Endothelial cell of umbilical vein (primary cell): Measurements from ENCODE around the gene CORO7. TPM values are rescaled to one million over a fixed set of nuclear protein-coding genes. Genes with fewer than 3 reads are reported as not detected.
A peak's percentile ranks its signal among the peaks of the same experiment; 100 is the strongest.

Experiments used
- BruUV-seq: library from RNA; stranded (reverse); fragments of 400-500 nt; replicated peaks from 2 replicates; lab custom pipeline; 2021; lab: Mats Ljungman, UMichigan
- CTCF ChIA-PET: fragments of 300-600, 350-600 bp; sonication (Branson Sonifier 250); formaldehyde crosslinking; loops from one replicate; lab custom pipeline; 2021; ENCODE audit warnings: antibody characterized with exemption, inconsistent platforms; lab: Charles Lee
- POLR2A ChIA-PET: fragments of 300-600, 350-600 bp; sonication (Branson Sonifier 250); formaldehyde crosslinking; loops from one replicate; lab custom pipeline; 2021; ENCODE audit warnings: antibody characterized with exemption, inconsistent platforms; lab: Charles Lee
- DNase-seq: peaks from one replicate; pipeline ENCODE4 v3.0.0-alpha.2; 2011; ENCODE audit warnings: low read depth, low spot score
- FAIRE-seq: peaks from 2 replicates; lab custom pipeline; 2011; peaks lifted over from hg19 to GRCh38; lab: Jason Lieb, UNC
- H2AFZ ChIP-seq: 2 replicates; pipeline ENCODE4 v1.6.0; 2012; ENCODE audit warnings: low read depth, low read length, control low read depth, inconsistent platforms
- H3K27ac ChIP-seq: 2 replicates; pipeline ENCODE4 v1.5.1; 2011; ENCODE audit warnings: low read depth, mild to moderate bottlenecking, control low read depth, low read length, moderate library complexity; ENCODE audit not compliant: insufficient read depth
- H3K27me3 ChIP-seq, 2 experiments: 2 replicates each; pipeline versions ENCODE4 v1.6.0 to v1.6.1; 2011; ENCODE audit warnings: low read length in 2 of 2, mixed read lengths in 1 of 2; ENCODE audit not compliant: control insufficient read depth in 2 of 2, insufficient read depth in 2 of 2
- H3K36me3 ChIP-seq, 2 experiments: 2 replicates in 1 of 2; 3 replicates in 1 of 2; pipeline ENCODE4 v1.5.1; 2011; ENCODE audit warnings: low read length in 2 of 2, mild to moderate bottlenecking in 1 of 2, moderate library complexity in 1 of 2; ENCODE audit not compliant: control insufficient read depth in 2 of 2, insufficient read depth in 2 of 2; ENCODE audit errors: extremely low read depth in 1 of 2
- H3K4me1 ChIP-seq: 3 replicates; pipeline ENCODE4 v1.5.1; 2011; ENCODE audit warnings: mild to moderate bottlenecking, low read length; ENCODE audit not compliant: control insufficient read depth, insufficient read depth; ENCODE audit errors: extremely low read depth
- H3K4me2 ChIP-seq: 2 replicates; pipeline ENCODE4 v1.6.1; 2011; ENCODE audit warnings: low read length, control low read depth, mixed read lengths; ENCODE audit not compliant: insufficient read depth
- H3K4me3 ChIP-seq, 3 experiments: fragments of 200-600 bp in 1 of 3; sonication (generic), shearing (Covaris generic) in 1 of 3; replicated peaks in 1 of 3; 2 replicates each; pipeline ENCODE4 v1.5.1; 2011 to 2016; ENCODE audit warnings: control low read depth in 3 of 3, low read length in 3 of 3, mild to moderate bottlenecking in 2 of 3, inconsistent platforms in 1 of 3, low read depth in 1 of 3, moderate library complexity in 1 of 3; ENCODE audit not compliant: insufficient read depth in 1 of 3
- H3K79me2 ChIP-seq: 2 replicates; pipeline ENCODE4 v1.6.0; 2012; ENCODE audit warnings: low read length, inconsistent platforms; ENCODE audit not compliant: control insufficient read depth, insufficient read depth
- H3K9ac ChIP-seq: replicated peaks from 2 replicates; pipeline ENCODE3; 2011; ENCODE audit warnings: low read length, control low read depth; ENCODE audit not compliant: insufficient read depth; ENCODE audit errors: extremely low read depth
- H3K9me1 ChIP-seq: replicated peaks from 3 replicates; pipeline ENCODE4 v1.6.0; 2011; ENCODE audit warnings: mild to moderate bottlenecking, low read length; ENCODE audit not compliant: control insufficient read depth, insufficient read depth; ENCODE audit errors: extremely low read depth
- H3K9me3 ChIP-seq: replicated peaks from 2 replicates; pipeline ENCODE4 v1.5.1; 2012; ENCODE audit warnings: low read length, inconsistent platforms; ENCODE audit not compliant: control insufficient read depth, insufficient read depth
- H4K20me1 ChIP-seq: replicated peaks from 2 replicates; pipeline ENCODE3; 2011; ENCODE audit warnings: mild to moderate bottlenecking, low read length; ENCODE audit not compliant: control insufficient read depth, insufficient read depth; ENCODE audit errors: extremely low read depth
- CTCF ChIP-seq, 2 donors: IDR thresholded peaks; 1 replicate in 1 of 2; 2 replicates in 1 of 2; pipeline ENCODE4 v1.5.1; 2011; ENCODE audit warnings: low read length in 2 of 2, mild to moderate bottlenecking in 2 of 2, moderate library complexity in 2 of 2, control low read depth in 1 of 2, inconsistent platforms in 1 of 2, low read depth in 1 of 2; ENCODE audit not compliant: insufficient read depth in 1 of 2; ENCODE audit errors: extremely low read depth in 1 of 2
- EZH2 ChIP-seq: IDR thresholded peaks from 2 replicates; pipeline ENCODE4 v1.6.1; 2012; ENCODE audit warnings: borderline replicate concordance, low read depth, mild to moderate bottlenecking, moderate library complexity, low read length, inconsistent platforms; ENCODE audit not compliant: severe bottlenecking
- FOS ChIP-seq: IDR thresholded peaks from 2 replicates; pipeline ENCODE4 v1.6.1; 2011; ENCODE audit warnings: mild to moderate bottlenecking, low read length, moderate library complexity, borderline replicate concordance; ENCODE audit not compliant: insufficient read depth
- GATA2 ChIP-seq: IDR thresholded peaks from 2 replicates; pipeline ENCODE4 v1.7.0; 2011; ENCODE audit warnings: low read depth, mild to moderate bottlenecking, moderate library complexity, mixed read lengths, low read length; ENCODE audit not compliant: insufficient read length, insufficient read depth
- JUN ChIP-seq: IDR thresholded peaks from 2 replicates; pipeline ENCODE4 v1.6.1; 2011; ENCODE audit warnings: borderline replicate concordance, low read depth; ENCODE audit not compliant: insufficient read length, insufficient read depth
- MAX ChIP-seq: IDR thresholded peaks from 2 replicates; pipeline ENCODE4 v1.6.1; 2011; ENCODE audit not compliant: insufficient read depth, insufficient read length
- MYC ChIP-seq: IDR thresholded peaks from one replicate; pipeline ENCODE4 v1.6.1; 2011; ENCODE audit warnings: mild to moderate bottlenecking, low read depth, low read length
- POLR2A ChIP-seq: IDR thresholded peaks from 2 replicates; pipeline ENCODE4 v1.6.1; 2012; ENCODE audit warnings: low read depth, mild to moderate bottlenecking, control low read depth, low read length
- POLR2AphosphoS5 ChIP-seq: IDR thresholded peaks from 2 replicates; pipeline ENCODE4 v1.6.1; 2012; ENCODE audit warnings: low read depth, mild to moderate bottlenecking, control low read depth, low read length, moderate library complexity; ENCODE audit not compliant: insufficient read depth
- dilution Hi-C: fragments of 300-500 bp; cut with MboI; formaldehyde crosslinking; loops from one replicate; pipeline ENCODE4 v1.15.0; 2019; ENCODE audit warnings: low sequenced_read_pairs; ENCODE audit not compliant: extremely low pct_ligation_motif_present
- intact Hi-C: fragments of 100-400 bp; cut with micrococcal nuclease; formaldehyde crosslinking; loops from one replicate; pipeline ENCODE4 v1.10.0; 2022
- polyA plus RNA-seq, 4 experiments: library from polyadenylated mRNA; depleted of rRNA in 3 of 4; stranded (reverse) in 3 of 4; unstranded in 1 of 4; fragments of >200 nt; gene quantifications; 2 replicates each; pipeline versions ENCODE4 v1.2.1 to v1.2.3, GENCODE V29; 2011 to 2012; ENCODE audit warnings: missing spikeins in 1 of 4
- total RNA-seq: library from RNA; stranded (reverse); gene quantifications from 2 replicates; pipeline ENCODE4 v1.2.3, GENCODE V29; 2021

Gene CORO7
- total and polyA plus RNA-seq, 2 donors (not counting 3 experiments of a cell fraction or from before 2014, with no cell fraction given) = 42.5 to 72.3 TPM

GRCh38 chr16:4399001-4399730, 17.2 kb downstream of the CORO7 start:
- Histone ChIP-seq H3K4me1 (no peaks in the 10 kb centered on the region), H3K27ac (no peak overlapping the region), H3K79me2 (no peaks in the 10 kb centered on the region), H2AFZ (no peak overlapping the region), H3K4me2 (no peak overlapping the region), H3K9me3 (no peaks in the 10 kb centered on the region), H3K4me3 (no peak overlapping the region), H3K9ac (no peak overlapping the region), H3K9me1 (no peaks in the 10 kb centered on the region), H4K20me1 (no peaks in the 10 kb centered on the region), H3K27me3 (no peaks in the 10 kb centered on the region), H3K36me3 (peaks cover 0 to 26% of the 10 kb centered on the region in 2 experiments)
- peak; percentile 44 for FAIRE-seq
- ChIA-PET POLR2A (no interaction called here), CTCF (interaction anchor here (2.6 kb wide), 1 partner anchor 40 kb away, joined by 12 read pairs; no protein-coding TSS in a partner anchor)
- dilution Hi-C loops (no loop called here), intact Hi-C loops (no loop called here)
- no TSS peak for BruUV-seq
- no peak for DNase-seq
- no peak for TF ChIP-seq MYC
- TF ChIP-seq MAX = no peak
- no peak for TF ChIP-seq FOS
- TF ChIP-seq JUN = no peak
- TF ChIP-seq POLR2A = no peak
- TF ChIP-seq POLR2AphosphoS5 = no peak
- TF ChIP-seq CTCF (IDR thresholded peaks at IDR 0.05; ENCODE audit: extremely low read depth in 1 of 2, insufficient read depth in 1 of 2, low read depth in 1 of 2, low read length in 2 of 2) = no peak
- TF ChIP-seq GATA2 = no peak
- TF ChIP-seq EZH2 = no peak
